Coronary artery (tissue), 2 donors: ENCODE data around the gene TLE3.

ENCODE experiments used
- DNase-seq: peaks from one replicate; pipeline ENCODE4 v3.0.0-alpha.2; 2017; ENCODE audit warnings: low spot score
- H3K27ac ChIP-seq, 2 donors: fragments of 200-600 bp; sonication (generic); one replicate each; pipeline ENCODE4 v1.5.1; 2016 to 2019
- H3K4me3 ChIP-seq: fragments of 200-600 bp; sonication (generic); 2 replicates; pipeline ENCODE4 v1.5.1; 2016; ENCODE audit warnings: mild to moderate bottlenecking, moderate library complexity
- TF ChIP-seq, protein P1 (sequence below): fragments of 200-600 bp; sonication (generic); IDR thresholded peaks from one replicate; pipeline ENCODE4 v1.5.1; 2019; ENCODE audit warnings: antibody characterized with exemption

The TLE3 gene

DNA sequence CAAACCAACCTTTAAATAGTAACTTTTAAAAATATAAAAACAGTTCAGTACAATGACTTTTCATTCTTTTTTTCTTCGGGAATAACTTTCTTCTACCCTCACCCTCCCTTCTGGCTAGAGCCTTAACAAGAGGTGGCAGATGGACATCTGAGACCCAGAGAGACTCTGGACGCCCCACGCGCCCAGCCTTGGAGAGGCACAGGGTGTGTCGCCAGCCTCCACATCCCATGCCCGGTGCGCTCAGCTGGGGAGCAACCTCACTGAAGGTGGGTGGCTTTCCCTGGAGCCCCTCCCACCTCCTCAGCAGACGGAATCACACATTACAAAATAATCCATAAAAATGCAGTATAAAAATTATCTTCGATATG is 49.5 kb downstream of the TLE3 start:
- no peak overlapping the region for H3K4me3 ChIP-seq
- TF ChIP-seq, protein P1, sequence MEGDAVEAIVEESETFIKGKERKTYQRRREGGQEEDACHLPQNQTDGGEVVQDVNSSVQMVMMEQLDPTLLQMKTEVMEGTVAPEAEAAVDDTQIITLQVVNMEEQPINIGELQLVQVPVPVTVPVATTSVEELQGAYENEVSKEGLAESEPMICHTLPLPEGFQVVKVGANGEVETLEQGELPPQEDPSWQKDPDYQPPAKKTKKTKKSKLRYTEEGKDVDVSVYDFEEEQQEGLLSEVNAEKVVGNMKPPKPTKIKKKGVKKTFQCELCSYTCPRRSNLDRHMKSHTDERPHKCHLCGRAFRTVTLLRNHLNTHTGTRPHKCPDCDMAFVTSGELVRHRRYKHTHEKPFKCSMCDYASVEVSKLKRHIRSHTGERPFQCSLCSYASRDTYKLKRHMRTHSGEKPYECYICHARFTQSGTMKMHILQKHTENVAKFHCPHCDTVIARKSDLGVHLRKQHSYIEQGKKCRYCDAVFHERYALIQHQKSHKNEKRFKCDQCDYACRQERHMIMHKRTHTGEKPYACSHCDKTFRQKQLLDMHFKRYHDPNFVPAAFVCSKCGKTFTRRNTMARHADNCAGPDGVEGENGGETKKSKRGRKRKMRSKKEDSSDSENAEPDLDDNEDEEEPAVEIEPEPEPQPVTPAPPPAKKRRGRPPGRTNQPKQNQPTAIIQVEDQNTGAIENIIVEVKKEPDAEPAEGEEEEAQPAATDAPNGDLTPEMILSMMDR, result no peak
- no peak overlapping the region for H3K27ac ChIP-seq
- DNase-seq, result no peak

DNA sequence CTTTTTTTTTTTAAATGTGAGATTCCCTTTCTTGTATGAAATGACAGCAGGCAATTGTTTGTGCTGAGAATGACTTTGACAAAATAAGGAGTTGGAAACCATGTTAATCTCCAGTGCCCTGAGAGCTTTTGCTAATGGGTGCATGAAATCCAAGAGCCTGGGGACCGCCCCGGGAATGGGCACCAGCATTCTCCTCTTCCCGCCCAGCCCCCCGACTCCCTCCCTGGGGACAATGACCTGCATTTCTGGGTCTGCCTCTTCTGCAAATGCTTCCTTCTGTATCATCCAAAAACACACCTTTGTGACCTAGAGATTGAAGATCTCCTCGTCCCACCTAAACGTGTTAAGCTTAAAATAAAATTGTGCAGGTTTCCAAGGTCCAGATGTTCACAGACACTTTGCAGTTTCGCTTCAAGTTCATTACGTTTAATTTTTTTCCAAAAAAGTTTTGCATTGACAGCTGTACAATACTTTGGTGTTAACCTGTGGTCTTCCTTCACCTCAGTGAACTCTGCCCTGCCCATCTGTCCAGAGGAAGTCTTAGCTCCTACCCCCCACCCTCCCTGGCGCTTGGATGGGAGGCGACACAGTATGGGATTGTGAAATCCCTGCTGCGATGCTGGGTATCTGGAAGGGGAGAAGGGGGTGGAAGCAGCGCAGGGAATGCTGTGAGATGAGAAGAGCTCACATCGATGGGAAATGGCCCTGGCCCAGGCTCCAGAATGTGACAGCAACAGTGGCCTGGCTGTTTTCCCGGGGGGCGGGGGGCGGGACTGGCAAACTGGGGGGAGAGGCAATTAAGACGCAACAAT is 50.1 kb downstream of the TLE3 start:
- Histone ChIP-seq H3K27ac (no peak overlapping the region), H3K4me3 (no peak overlapping the region)
- TF ChIP-seq, protein P1, result no peak
- DNase-seq, result no peak

DNA sequence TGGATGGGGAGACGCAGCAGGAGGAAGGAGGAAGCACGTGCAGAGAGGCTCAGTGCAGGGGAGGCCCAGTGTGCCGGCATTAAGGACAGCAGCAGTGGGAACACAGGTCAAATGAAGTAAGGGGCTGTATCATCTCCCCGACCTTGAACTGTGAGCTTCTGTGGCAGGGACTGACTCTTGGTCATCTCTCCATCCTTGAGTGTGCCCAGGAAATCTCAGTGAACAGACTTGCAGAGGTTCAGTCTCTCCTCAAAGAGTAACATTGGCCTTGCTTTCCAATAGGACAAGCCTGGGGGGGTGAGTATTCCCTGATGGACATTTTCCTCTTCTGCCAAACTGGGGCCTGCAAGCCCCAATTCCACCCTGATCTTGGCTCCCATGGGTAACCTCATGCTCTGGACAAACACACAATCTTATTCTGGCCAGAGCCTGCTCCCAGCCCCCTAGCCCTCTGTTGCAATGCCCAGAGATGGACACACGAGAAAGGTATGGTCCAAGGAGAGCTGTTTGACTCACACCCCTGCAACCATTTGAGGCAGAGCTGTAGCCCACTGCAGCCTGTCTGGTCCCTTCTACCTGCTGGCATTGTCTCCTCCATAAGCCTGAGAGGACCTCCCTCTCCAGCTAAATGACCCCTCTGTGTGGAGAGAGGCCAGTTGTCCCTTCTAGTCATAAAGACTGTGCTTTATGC is 50.9 kb downstream of the TLE3 start:
- TF ChIP-seq, protein P1, result no peak
- no peak for DNase-seq
- H3K4me3 ChIP-seq, result no peak overlapping the region
- H3K27ac ChIP-seq, result no peak overlapping the region

DNA sequence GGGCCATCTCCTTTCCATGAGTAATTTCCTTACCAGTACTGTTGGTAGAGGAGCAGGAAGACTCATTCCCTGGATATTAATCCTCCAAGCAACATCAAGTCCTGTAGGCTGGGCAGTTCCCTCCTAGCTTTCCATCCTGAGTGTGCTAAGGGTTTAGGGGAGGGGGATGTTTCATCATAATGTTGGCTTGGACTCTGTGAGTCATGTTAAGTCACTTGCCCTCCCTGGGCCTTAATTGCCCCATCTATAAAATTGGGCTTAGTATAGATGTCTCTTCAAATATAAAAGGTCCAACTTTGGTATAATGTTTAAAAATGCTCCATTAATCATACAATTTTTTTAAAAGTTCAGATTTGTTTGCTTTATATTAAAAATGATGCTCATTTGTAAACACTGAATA is 52.7 kb downstream of the TLE3 start:
- Histone ChIP-seq H3K4me3 (no peak overlapping the region), H3K27ac (no peak overlapping the region)
- TF ChIP-seq, protein P1, result no peak
- DNase-seq, result no peak

DNA sequence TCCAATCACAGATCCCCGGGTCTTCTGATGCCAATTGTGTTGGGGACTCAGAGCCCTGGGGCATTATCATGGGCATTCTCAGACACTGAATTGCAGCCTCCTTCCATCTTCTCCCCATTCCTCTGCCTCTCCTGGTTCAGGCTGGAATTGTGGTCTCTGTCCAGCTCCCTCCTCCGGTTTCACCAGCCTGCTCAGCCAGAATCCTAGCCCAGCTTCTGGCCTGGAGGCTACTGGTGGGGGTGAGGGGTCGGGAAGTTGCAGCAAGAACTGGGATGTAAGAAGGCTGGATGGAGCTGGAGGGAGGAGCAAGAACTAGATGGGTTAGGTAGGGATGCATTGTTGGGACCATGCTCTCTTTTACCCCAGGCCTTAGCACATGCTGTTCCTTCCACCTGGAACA is 53.5 kb downstream of the TLE3 start:
- no peak overlapping the region for H3K4me3 ChIP-seq
- TF ChIP-seq, protein P1, result no peak
- H3K27ac ChIP-seq, result no peak overlapping the region
- DNase-seq, result no peak

DNA sequence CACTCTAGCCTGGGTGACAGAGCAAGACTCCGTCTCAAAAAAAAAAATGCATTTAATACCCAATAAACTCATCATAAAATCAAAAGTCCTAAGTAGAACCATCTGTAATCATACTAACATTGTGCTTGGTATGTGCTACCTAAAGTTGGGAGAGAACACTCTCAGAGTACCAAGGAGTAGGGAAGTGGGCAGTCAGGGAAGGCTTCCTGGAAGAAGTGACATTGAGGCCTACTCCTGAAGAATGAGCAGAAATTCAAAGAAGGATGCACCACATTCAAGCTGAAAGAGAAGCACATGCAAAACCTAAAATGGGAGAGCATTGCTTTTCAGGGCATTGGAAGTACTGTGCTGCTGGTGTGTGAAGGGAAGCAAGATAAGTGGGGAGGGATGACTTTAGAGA is 54.1 kb downstream of the TLE3 start:
- TF ChIP-seq, protein P1, result no peak
- no peak for DNase-seq
- H3K27ac ChIP-seq, result no peak overlapping the region
- H3K4me3 ChIP-seq, result no peak overlapping the region
